GM12878 (cell line): ENCODE data around the gene DDX46. TPM values are rescaled to one million over a fixed set of nuclear protein-coding genes. Genes with fewer than 3 reads are reported as not detected.

Source experiments
- ATAC-seq: fragments of 200-7000 bp; cut with Tn5 transposase; 3 replicates; pipeline ENCODE4 v1.9.1; 2020; ENCODE audit warnings: mild to moderate bottlenecking, moderate library complexity
- BruUV-seq: library from RNA; stranded (reverse); fragments of 400-500 nt; replicated peaks from 2 replicates; lab custom pipeline; 2021; lab: Mats Ljungman, UMichigan
- CTCF ChIA-PET: fragments of 300-600 bp; sonication (Branson Sonifier 250); formaldehyde crosslinking; extraction: SDS; loops from one replicate; lab custom pipeline; 2021; ENCODE audit warnings: inconsistent platforms; lab: Yijun Ruan, JAX
- POLR2A ChIA-PET: fragments of 350-600 bp; formaldehyde crosslinking; extraction: SDS; loops from one replicate; lab custom pipeline; 2021; ENCODE audit warnings: inconsistent platforms; lab: Charles Lee
- RAD21 ChIA-PET: fragments of 300-600 bp; sonication (Branson Sonifier 250); formaldehyde crosslinking; loops from one replicate; lab custom pipeline; 2023; ENCODE audit warnings: antibody characterized with exemption; ENCODE audit not compliant: unreplicated experiment; lab: Charles Lee
- SMC1A ChIA-PET: fragments of 300-600 bp; sonication (Branson Sonifier 250); formaldehyde crosslinking; loops from one replicate; lab custom pipeline; 2023; ENCODE audit not compliant: unreplicated experiment, uncharacterized antibody; lab: Charles Lee
- DNase-seq: peaks from one replicate; pipeline ENCODE4 v3.0.0-alpha.2; 2011; ENCODE audit warnings: low read depth, low spot score
- FAIRE-seq: peaks from 3 replicates; lab custom pipeline; 2011; peaks lifted over from hg19 to GRCh38; lab: Jason Lieb, UNC
- H2AFZ ChIP-seq: 2 replicates; pipeline ENCODE4 v1.6.0; 2011; ENCODE audit warnings: low read depth, low read length, control low read depth; ENCODE audit not compliant: control insufficient read depth
- H3K27ac ChIP-seq: 2 replicates; pipeline ENCODE4 v1.5.1; 2011; ENCODE audit warnings: control low read depth; ENCODE audit not compliant: control insufficient read depth, insufficient read depth
- H3K27me3 ChIP-seq, 2 experiments: replicated peaks in 1 of 2; 2 replicates each; pipeline versions ENCODE4 v1.6.0 to v1.6.1; 2011; ENCODE audit warnings: low read length in 1 of 2; ENCODE audit not compliant: control insufficient read depth in 2 of 2, insufficient read depth in 2 of 2
- H3K36me3 ChIP-seq, 2 experiments: 2 replicates each; pipeline ENCODE4 v1.5.1; 2011; ENCODE audit warnings: low read length in 1 of 2; ENCODE audit not compliant: control insufficient read depth in 2 of 2, insufficient read depth in 2 of 2
- H3K4me1 ChIP-seq: 2 replicates; pipeline ENCODE4 v1.6.1; 2011; ENCODE audit warnings: mild to moderate bottlenecking, low read length, moderate library complexity, mixed read lengths; ENCODE audit not compliant: control insufficient read depth, insufficient read depth
- H3K4me2 ChIP-seq: 2 replicates; pipeline ENCODE4 v1.6.0; 2011; ENCODE audit warnings: control low read depth; ENCODE audit not compliant: control insufficient read depth, insufficient read depth
- H3K4me3 ChIP-seq: fragments of 200-600 bp; sonication (generic); 2 replicates; pipeline ENCODE4 v1.5.1; 2016
- H3K79me2 ChIP-seq: 2 replicates; pipeline ENCODE4 v1.6.0; 2011; ENCODE audit warnings: low read length; ENCODE audit not compliant: control insufficient read depth, insufficient read depth
- H3K9ac ChIP-seq: 2 replicates; pipeline ENCODE4 v1.8.0; 2011; ENCODE audit warnings: low read length, control low read depth, mixed read lengths; ENCODE audit not compliant: control insufficient read depth, insufficient read depth
- H3K9me3 ChIP-seq: replicated peaks from 3 replicates; pipeline ENCODE4 v1.5.1; 2011; ENCODE audit warnings: mild to moderate bottlenecking, low read length; ENCODE audit not compliant: control insufficient read depth, insufficient read depth
- H4K20me1 ChIP-seq: 2 replicates; pipeline ENCODE4 v1.6.0; 2011; ENCODE audit not compliant: control insufficient read depth, insufficient read depth
- BRCA1 ChIP-seq: IDR thresholded peaks from 2 replicates; pipeline ENCODE4 v1.6.1; 2011; ENCODE audit warnings: low read depth, low read length, improper control_type of control experiment
- CEBPZ ChIP-seq: fragments of 150-350 bp; IDR thresholded peaks from 2 replicates; pipeline ENCODE4 v1.6.1; 2016; ENCODE audit warnings: low read depth, low read length
- HCFC1 ChIP-seq: fragments of 150-350 bp; IDR thresholded peaks from 2 replicates; pipeline ENCODE4 v1.6.1; 2014; ENCODE audit warnings: low read length
- IRF5 ChIP-seq: fragments of 450-650 bp; IDR thresholded peaks from 2 replicates; pipeline ENCODE4 v1.6.1; 2017; ENCODE audit warnings: borderline replicate concordance
- KLF5 ChIP-seq: fragments of 450-650 bp; IDR thresholded peaks from 2 replicates; pipeline ENCODE4 v1.6.1; 2014; ENCODE audit warnings: mild to moderate bottlenecking; ENCODE audit not compliant: partially characterized antibody
- LARP7 ChIP-seq: fragments of 450-650 bp; IDR thresholded peaks from 2 replicates; pipeline ENCODE4 v1.6.1; 2017; ENCODE audit warnings: mild to moderate bottlenecking
- MYC ChIP-seq: IDR thresholded peaks from 2 replicates; pipeline ENCODE4 v1.6.1; 2011; ENCODE audit warnings: mild to moderate bottlenecking, low read length, moderate library complexity, inconsistent platforms; ENCODE audit not compliant: insufficient read depth, insufficient replicate concordance, insufficient read length, severe bottlenecking
- NR2F1 ChIP-seq: fragments of 450-650 bp; conservative IDR thresholded peaks from 2 replicates; pipeline ENCODE4 v1.6.1; 2017; ENCODE audit warnings: mild to moderate bottlenecking
- SIN3A ChIP-seq: IDR thresholded peaks from 2 replicates; pipeline ENCODE4 v1.6.1; 2012; ENCODE audit warnings: low read depth, low read length, improper control_type of control experiment
- SMARCA5 ChIP-seq: fragments of 450-650 bp; IDR thresholded peaks from 2 replicates; pipeline ENCODE4 v1.6.1; 2017; ENCODE audit warnings: mild to moderate bottlenecking
- SREBF1 ChIP-seq: IDR thresholded peaks from 2 replicates; pipeline ENCODE4 v1.6.1; 2012; ENCODE audit warnings: mild to moderate bottlenecking, low read length
- SRF ChIP-seq, 2 experiments: IDR thresholded peaks; 2 replicates each; pipeline ENCODE4 v1.6.1; 2011; ENCODE audit warnings: low read depth in 2 of 2, low read length in 2 of 2, mild to moderate bottlenecking in 1 of 2, moderate library complexity in 1 of 2
- ZNF622 ChIP-seq: fragments of 450-650 bp; IDR thresholded peaks from 2 replicates; pipeline ENCODE4 v1.6.1; 2017; ENCODE audit warnings: mild to moderate bottlenecking, inconsistent platforms
- WGBS: methylation state at CpG from one replicate; pipeline ENCODE4 v1.1.6; 2016; ENCODE audit warnings: low lambda C conversion rate; ENCODE audit not compliant: insufficient replicate concordance, insufficient coverage; ENCODE audit errors: missing lambda C conversion rate; 5-methylcytosine and 5-hydroxymethylcytosine counted together
- in situ Hi-C: fragments of 300-500 bp; cut with MboI; formaldehyde crosslinking; loops from 9 replicates; pipeline ENCODE4 v1.14.3; 2018; ENCODE audit warnings: mixed read lengths
- intact Hi-C: fragments of 100-400 bp; cut with micrococcal nuclease; formaldehyde crosslinking; loops from one replicate; pipeline ENCODE4 v1.14.2; 2022; ENCODE audit not compliant: unreplicated experiment
- polyA plus RNA-seq, 11 experiments: library from polyadenylated mRNA; depleted of rRNA in 4 of 11; unstranded in 6 of 11; stranded (reverse) in 5 of 11; fragments of >200 nt; fragmentation: Nextera tagmentation in 4 of 11; fragmentation: Illumina TruSeq in 1 of 11; extraction: Ambion mirVana in 4 of 11; extraction: Trizol in 1 of 11; gene quantifications; 1 replicate in 1 of 11; 2 replicates in 10 of 11; pipeline versions ENCODE4 v1.2.1 to v1.2.3, GENCODE V29; 2011 to 2016; ENCODE audit warnings: inconsistent platforms in 2 of 11, missing spikeins in 2 of 11, low read depth in 1 of 11
- total RNA-seq, 4 experiments: library from RNA; depleted of rRNA in 3 of 4; stranded (reverse); fragments of >200 nt in 3 of 4; fragmentation: Illumina TruSeq in 1 of 4; extraction: Trizol in 1 of 4; gene quantifications; 2 replicates each; pipeline versions ENCODE4 v1.2.1 to v1.2.3, GENCODE V29; 2013 to 2021
- TF ChIP-seq, protein P1 (sequence below): IDR thresholded peaks from 2 replicates; pipeline ENCODE4 v1.6.1; 2011; ENCODE audit warnings: mild to moderate bottlenecking, low read depth, low read length, moderate library complexity; ENCODE audit not compliant: insufficient replicate concordance
- TF ChIP-seq, protein P2 (sequence below): fragments of 450-650 bp; IDR thresholded peaks from 2 replicates; pipeline ENCODE4 v1.6.1; 2016; ENCODE audit warnings: mild to moderate bottlenecking

DDX46 gene
- total and polyA plus RNA-seq, 10 of the 15 experiments (the other 5 are each of a cell fraction or from before 2014, with no cell fraction given) = 23.0 to 77.1 (median 42.2) TPM

GRCh38 chr5:134844252-134844651, 85.7 kb downstream of the DDX46 start:
- Histone ChIP-seq H3K27me3 (no peaks in the 10 kb centered on the region), H3K4me1 (peaks cover 10% of the 10 kb centered on the region), H3K9ac (no peak overlapping the region), H3K4me2 (no peak overlapping the region), H2AFZ (no peak overlapping the region), H3K4me3 (no peak overlapping the region), H4K20me1 (no peaks in the 10 kb centered on the region), H3K9me3 (no peaks in the 10 kb centered on the region), H3K36me3 (peaks cover 0 to 5% of the 10 kb centered on the region in 2 experiments; a peak in 3 of 4 replicates), H3K79me2 (peaks cover 28% of the 10 kb centered on the region), H3K27ac (no peak overlapping the region)
- SMC1A ChIA-PET = interaction anchor here (2.2 kb wide), 1 partner anchor 60 kb away, joined by 8 read pairs; the partner anchor contains the start of gene PCBD2
- TF ChIP-seq, protein P1, sequence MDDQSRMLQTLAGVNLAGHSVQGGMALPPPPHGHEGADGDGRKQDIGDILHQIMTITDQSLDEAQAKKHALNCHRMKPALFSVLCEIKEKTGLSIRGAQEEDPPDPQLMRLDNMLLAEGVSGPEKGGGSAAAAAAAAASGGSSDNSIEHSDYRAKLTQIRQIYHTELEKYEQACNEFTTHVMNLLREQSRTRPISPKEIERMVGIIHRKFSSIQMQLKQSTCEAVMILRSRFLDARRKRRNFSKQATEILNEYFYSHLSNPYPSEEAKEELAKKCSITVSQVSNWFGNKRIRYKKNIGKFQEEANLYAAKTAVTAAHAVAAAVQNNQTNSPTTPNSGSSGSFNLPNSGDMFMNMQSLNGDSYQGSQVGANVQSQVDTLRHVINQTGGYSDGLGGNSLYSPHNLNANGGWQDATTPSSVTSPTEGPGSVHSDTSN = no peak
- TF ChIP-seq SRF (IDR thresholded peaks at IDR 0.05; ENCODE audit: low read depth in 2 of 2, low read length in 2 of 2) (no peak), IRF5 (no peak), KLF5 (no peak), HCFC1 (no peak), SIN3A (no peak), ZNF622 (no peak), CEBPZ (no peak), MYC (no peak), SMARCA5 (no peak), NR2F1 (no peak), BRCA1 (no peak), LARP7 (no peak), SREBF1 (no peak)
- TF ChIP-seq, protein P2, sequence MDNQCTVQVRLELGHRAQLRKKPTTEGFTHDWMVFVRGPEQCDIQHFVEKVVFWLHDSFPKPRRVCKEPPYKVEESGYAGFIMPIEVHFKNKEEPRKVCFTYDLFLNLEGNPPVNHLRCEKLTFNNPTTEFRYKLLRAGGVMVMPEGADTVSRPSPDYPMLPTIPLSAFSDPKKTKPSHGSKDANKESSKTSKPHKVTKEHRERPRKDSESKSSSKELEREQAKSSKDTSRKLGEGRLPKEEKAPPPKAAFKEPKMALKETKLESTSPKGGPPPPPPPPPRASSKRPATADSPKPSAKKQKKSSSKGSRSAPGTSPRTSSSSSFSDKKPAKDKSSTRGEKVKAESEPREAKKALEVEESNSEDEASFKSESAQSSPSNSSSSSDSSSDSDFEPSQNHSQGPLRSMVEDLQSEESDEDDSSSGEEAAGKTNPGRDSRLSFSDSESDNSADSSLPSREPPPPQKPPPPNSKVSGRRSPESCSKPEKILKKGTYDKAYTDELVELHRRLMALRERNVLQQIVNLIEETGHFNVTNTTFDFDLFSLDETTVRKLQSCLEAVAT = no peak
- DNase-seq (no peak), FAIRE-seq (no peak), ATAC-seq (no peak)
- BruUV-seq = no TSS peak
- intact Hi-C loops = no loop called here
- CTCF ChIA-PET = interaction anchor here (0.8 to 1.7 kb wide), 2 partner anchors 60 to 87 kb away, joined by 3 to 5 read pairs; partner anchors contain the start of gene PCBD2
- in situ Hi-C loops = no loop called here
- RAD21 ChIA-PET = no interaction called here
- WGBS = 92% methylated on average over 1 of the region's 1 CpG
- POLR2A ChIA-PET = interaction anchor here (0.5 to 1.9 kb wide), 5 partner anchors 9 to 61 kb away, joined by 3 to 9 read pairs (median 6); partner anchors contain the start of genes PCBD2 and TXNDC15
